ENCODE data around the gene OLFML1. TPM values are rescaled to one million over a fixed set of nuclear protein-coding genes. Genes with fewer than 3 reads are reported as not detected.

Gene OLFML1
- polyA plus RNA-seq, 2 of the 4 experiments (the other 2 are of a cell fraction) = not detected

GRCh38 chr11:7534042-7534378 is 48.7 kb downstream of the OLFML1 start:
- FAIRE-seq = no peak
- H3K27ac ChIP-seq = no peak overlapping the region
- ChIA-PET POLR2A (no interaction called here), CTCF (interaction anchor here (0.8 to 2.1 kb wide), 4 partner anchors 17 to 123 kb away, joined by 3 to 7 read pairs (median 4); no protein-coding TSS in a partner anchor)
- no peak for DNase-seq (ENCODE audit: low read depth in 1 of 2, low spot score in 1 of 2)
- no peak overlapping the region for H3K4me2 ChIP-seq
- no peak for TF ChIP-seq ZNF302 (CRISPR knock-in tag; IDR thresholded peaks at IDR 0.05)
- TF ChIP-seq POLR2A (IDR thresholded peaks at IDR 0.05; ENCODE audit: low read length) = no peak
- TF ChIP-seq KDM1A (IDR thresholded peaks at IDR 0.05; ENCODE audit: low read depth) = no peak
- no peak for TF ChIP-seq MAZ (IDR thresholded peaks at IDR 0.05; ENCODE audit: borderline replicate concordance, low read depth, low read length)
- no peak for TF ChIP-seq HOXB5 (CRISPR knock-in tag; IDR thresholded peaks at IDR 0.05)
- TF ChIP-seq E2F6 (IDR thresholded peaks at IDR 0.05; ENCODE audit: borderline replicate concordance, low read depth) = no peak
- no peak for TF ChIP-seq EHMT2 (IDR thresholded peaks at IDR 0.05; ENCODE audit: low read depth)
- no peak for TF ChIP-seq SREBF2 (IDR thresholded peaks at IDR 0.05)
- no peak for TF ChIP-seq NR3C1 (IDR thresholded peaks at IDR 0.05)
- no peak overlapping the region for H3K4me3 ChIP-seq
- H3K9me3 ChIP-seq = no peaks in the 10 kb centered on the region
- H3K4me1 ChIP-seq = no peaks in the 10 kb centered on the region
- no peak for ATAC-seq

GRCh38 chr11:7536100-7536499 is 50.8 kb downstream of the OLFML1 start:
- ATAC-seq = peak; percentile 86 to 93
- 7% methylated on average over 8 of the region's 8 CpGs for WGBS (ENCODE audit: missing lambda C conversion rate)
- Histone ChIP-seq H3K4me2 (peak overlapping the region; percentile 41), H3K4me1 (no peaks in the 10 kb centered on the region), H3K9me3 (no peaks in the 10 kb centered on the region), H3K27ac (no peak overlapping the region), H3K4me3 (no peak overlapping the region)
- ChIA-PET CTCF (no interaction called here), POLR2A (no interaction called here)
- peak; percentile 35 to 60 for DNase-seq (ENCODE audit: low read depth in 1 of 2, low spot score in 1 of 2)
- TF ChIP-seq FOSB (CRISPR knock-in tag; IDR thresholded peaks at IDR 0.05) (no peak), CBX2 (IDR thresholded peaks at IDR 0.05; ENCODE audit: borderline replicate concordance, low read depth) (no peak), POLR2A (IDR thresholded peaks at IDR 0.05; ENCODE audit: low read length) (no peak)
- no peak for FAIRE-seq

GRCh38 chr11:7537265-7537664 is 52.0 kb downstream of the OLFML1 start:
- ATAC-seq (no peak), DNase-seq (ENCODE audit: low read depth in 1 of 2, low spot score in 1 of 2) (no peak), FAIRE-seq (no peak)
- ChIA-PET POLR2A (interaction anchor here (0.5 kb wide), 1 partner anchor 170 kb away, joined by 4 read pairs; no protein-coding TSS in a partner anchor), CTCF (interaction anchor here (1.0 to 1.3 kb wide), 5 partner anchors 9 to 85 kb away, joined by 3 to 5 read pairs (median 3); partner anchors contain the start of gene PPFIBP2)
- TF ChIP-seq MYC (IDR thresholded peaks at IDR 0.05; ENCODE audit: borderline replicate concordance, low read length) = no peak
- no peak for TF ChIP-seq KDM5A (IDR thresholded peaks at IDR 0.05)
- TF ChIP-seq E2F6 (IDR thresholded peaks at IDR 0.05; ENCODE audit: borderline replicate concordance, low read depth) = no peak
- TF ChIP-seq ZNF302 (CRISPR knock-in tag; IDR thresholded peaks at IDR 0.05) = no peak
- no peak for TF ChIP-seq HES2 (IDR thresholded peaks at IDR 0.05)
- TF ChIP-seq KDM1A (IDR thresholded peaks at IDR 0.05; ENCODE audit: low read depth) = no peak
- no peak for TF ChIP-seq BHLHE40 (IDR thresholded peaks at IDR 0.05; ENCODE audit: low read depth, low read length)
- no peak for TF ChIP-seq CHD2 (IDR thresholded peaks at IDR 0.05; ENCODE audit: low read length, partially characterized antibody)
- TF ChIP-seq, protein P1, sequence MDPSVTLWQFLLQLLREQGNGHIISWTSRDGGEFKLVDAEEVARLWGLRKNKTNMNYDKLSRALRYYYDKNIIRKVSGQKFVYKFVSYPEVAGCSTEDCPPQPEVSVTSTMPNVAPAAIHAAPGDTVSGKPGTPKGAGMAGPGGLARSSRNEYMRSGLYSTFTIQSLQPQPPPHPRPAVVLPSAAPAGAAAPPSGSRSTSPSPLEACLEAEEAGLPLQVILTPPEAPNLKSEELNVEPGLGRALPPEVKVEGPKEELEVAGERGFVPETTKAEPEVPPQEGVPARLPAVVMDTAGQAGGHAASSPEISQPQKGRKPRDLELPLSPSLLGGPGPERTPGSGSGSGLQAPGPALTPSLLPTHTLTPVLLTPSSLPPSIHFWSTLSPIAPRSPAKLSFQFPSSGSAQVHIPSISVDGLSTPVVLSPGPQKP (IDR thresholded peaks at IDR 0.05; ENCODE audit: low read depth, low read length) = no peak
- no peak for TF ChIP-seq ZFP36 (IDR thresholded peaks at IDR 0.05; ENCODE audit: borderline replicate concordance, partially characterized antibody)
- no peak for TF ChIP-seq CBX2 (IDR thresholded peaks at IDR 0.05; ENCODE audit: borderline replicate concordance, low read depth)
- TF ChIP-seq JUNB (IDR thresholded peaks at IDR 0.05) = no peak
- no peak for TF ChIP-seq HOXB5 (CRISPR knock-in tag; IDR thresholded peaks at IDR 0.05)
- no peak for TF ChIP-seq RNF2 (IDR thresholded peaks at IDR 0.05; ENCODE audit: borderline replicate concordance, low read depth)
- no peak for TF ChIP-seq NFE2L2 (conservative IDR thresholded peaks at IDR 0.05; ENCODE audit: low read length)
- TF ChIP-seq CBX8 (IDR thresholded peaks at IDR 0.05) = no peak
- TF ChIP-seq EP300 (IDR thresholded peaks at IDR 0.05) = no peak
- TF ChIP-seq NPAS2 (CRISPR knock-in tag; IDR thresholded peaks at IDR 0.05; ENCODE audit: borderline replicate concordance) = no peak
- TF ChIP-seq RCOR1 (IDR thresholded peaks at IDR 0.05; ENCODE audit: low read depth, low read length) = no peak
- 60% methylated on average over 6 of the region's 6 CpGs for WGBS (ENCODE audit: missing lambda C conversion rate)
- Histone ChIP-seq H3K4me2 (no peak overlapping the region), H3K4me1 (no peaks in the 10 kb centered on the region), H3K27ac (no peak overlapping the region), H3K4me3 (no peak overlapping the region), H3K9me3 (no peaks in the 10 kb centered on the region)
